LNCaP clone FGC (cell line): ENCODE data around the gene TCTN3.

ENCODE experiments used
- DNase-seq: peaks from one replicate; pipeline ENCODE4 v3.0.0-alpha.2; 2011; ENCODE audit warnings: low read depth
- H3K4me3 ChIP-seq: 2 replicates; pipeline ENCODE4 v1.5.1; 2011; ENCODE audit warnings: mild to moderate bottlenecking, low read depth, low read length, control low read depth
- CTCF ChIP-seq: IDR thresholded peaks from 2 replicates; pipeline ENCODE4 v1.5.1; 2012; ENCODE audit warnings: mild to moderate bottlenecking; ENCODE audit not compliant: control insufficient read depth, insufficient read depth; ENCODE audit errors: extremely low read depth

Gene TCTN3

GRCh38 chr10:95650232-95650631, 43.5 kb downstream of the TCTN3 start:
- H3K4me3 ChIP-seq: no peak overlapping the region
- no peak for DNase-seq
- no peak for TF ChIP-seq CTCF

- H3K4me3 ChIP-seq: no peak overlapping the region
- no peak for TF ChIP-seq CTCF
- no peak for DNase-seq
Measured at GRCh38 chr10:95648138-95648537, 45.6 kb downstream of the TCTN3 start.

GRCh38 chr10:95646160-95646559, 47.6 kb downstream of the TCTN3 start:
- DNase-seq: no peak
- no peak overlapping the region for H3K4me3 ChIP-seq
- no peak for TF ChIP-seq CTCF

- H3K4me3 ChIP-seq: no peak overlapping the region
- TF ChIP-seq CTCF: no peak
- DNase-seq: no peak
Measured at GRCh38 chr10:95644901-95645300, 48.8 kb downstream of the TCTN3 start.

GRCh38 chr10:95640891-95641315, 52.8 kb downstream of the TCTN3 start:
- H3K4me3 ChIP-seq: no peak overlapping the region
- DNase-seq: no peak
- TF ChIP-seq CTCF: no peak

GRCh38 chr10:95637911-95638310, 55.8 kb downstream of the TCTN3 start:
- no peak for DNase-seq
- no peak overlapping the region for H3K4me3 ChIP-seq
- TF ChIP-seq CTCF: no peak

GRCh38 chr10:95637140-95637539, 56.6 kb downstream of the TCTN3 start:
- TF ChIP-seq CTCF: no peak
- DNase-seq: no peak
- no peak overlapping the region for H3K4me3 ChIP-seq
